ENCODE measurements around the gene LTO1. TPM values are rescaled to one million over a fixed set of nuclear protein-coding genes. Genes with fewer than 3 reads are reported as not detected.

LTO1 gene
- total RNA-seq, 1 experiment from 2014 or later = 27.5 TPM

DNA sequence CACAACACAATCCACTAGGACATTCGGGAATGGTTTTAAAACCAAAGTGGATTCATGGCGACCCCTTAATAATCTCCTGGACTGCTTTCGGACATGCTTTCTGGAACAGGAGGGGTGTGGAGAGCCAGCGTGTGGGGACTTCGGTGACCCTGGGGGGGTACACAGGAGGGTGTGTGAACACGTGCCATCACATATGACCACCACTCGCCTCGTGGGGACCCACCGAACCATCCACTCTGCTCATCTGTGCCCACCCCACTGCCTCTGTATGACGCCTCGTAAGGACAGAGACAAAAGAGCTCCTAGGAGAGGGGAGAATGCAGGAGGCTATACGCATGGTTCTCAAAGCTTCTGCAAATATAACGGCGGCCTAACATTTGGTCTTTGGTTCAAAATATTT is 8.9 kb downstream of the LTO1 start:
- CTCF ChIA-PET = interaction anchor here (0.6 kb wide), 1 partner anchor 18 kb away, joined by 3 read pairs; no protein-coding TSS in a partner anchor
- Mint-ChIP-seq H3K27me3 (ENCODE audit: low read depth) (no peaks in the 10 kb centered on the region), H3K4me3 (no peak overlapping the region), H3K36me3 (peaks cover 21% of the 10 kb centered on the region), H3K4me1 (peaks cover 8% of the 10 kb centered on the region), H3K9me3 (no peaks in the 10 kb centered on the region), H3K27ac (no peak overlapping the region)
- ATAC-seq (no peak), DNase-seq (ENCODE audit: low spot score) (no peak)
- POLR2A ChIA-PET = no interaction called here
- no peak for TF ChIP-seq CTCF (IDR thresholded peaks at IDR 0.05)
- TF ChIP-seq E2F5 (CRISPR knock-in tag; IDR thresholded peaks at IDR 0.05) = no peak
- TF ChIP-seq ZBTB21 (CRISPR knock-in tag; IDR thresholded peaks at IDR 0.05; ENCODE audit: borderline replicate concordance) = no peak
- no peak for TF ChIP-seq E2F4 (CRISPR knock-in tag; IDR thresholded peaks at IDR 0.05; ENCODE audit: borderline replicate concordance, low read depth)
- TF ChIP-seq ZNF416 (CRISPR knock-in tag; IDR thresholded peaks at IDR 0.05) = no peak

- DNase-seq (ENCODE audit: low spot score) = no peak
- H3K27me3 Mint-ChIP-seq (ENCODE audit: low read depth) = no peaks in the 10 kb centered on the region
- POLR2A ChIA-PET = no interaction called here
- ATAC-seq = no peak
- no peak overlapping the region for H3K27ac Mint-ChIP-seq
- CTCF ChIA-PET = interaction anchor here (0.8 kb wide), 1 partner anchor 176 kb away, joined by 4 read pairs; no protein-coding TSS in a partner anchor
- TF ChIP-seq, protein P1, sequence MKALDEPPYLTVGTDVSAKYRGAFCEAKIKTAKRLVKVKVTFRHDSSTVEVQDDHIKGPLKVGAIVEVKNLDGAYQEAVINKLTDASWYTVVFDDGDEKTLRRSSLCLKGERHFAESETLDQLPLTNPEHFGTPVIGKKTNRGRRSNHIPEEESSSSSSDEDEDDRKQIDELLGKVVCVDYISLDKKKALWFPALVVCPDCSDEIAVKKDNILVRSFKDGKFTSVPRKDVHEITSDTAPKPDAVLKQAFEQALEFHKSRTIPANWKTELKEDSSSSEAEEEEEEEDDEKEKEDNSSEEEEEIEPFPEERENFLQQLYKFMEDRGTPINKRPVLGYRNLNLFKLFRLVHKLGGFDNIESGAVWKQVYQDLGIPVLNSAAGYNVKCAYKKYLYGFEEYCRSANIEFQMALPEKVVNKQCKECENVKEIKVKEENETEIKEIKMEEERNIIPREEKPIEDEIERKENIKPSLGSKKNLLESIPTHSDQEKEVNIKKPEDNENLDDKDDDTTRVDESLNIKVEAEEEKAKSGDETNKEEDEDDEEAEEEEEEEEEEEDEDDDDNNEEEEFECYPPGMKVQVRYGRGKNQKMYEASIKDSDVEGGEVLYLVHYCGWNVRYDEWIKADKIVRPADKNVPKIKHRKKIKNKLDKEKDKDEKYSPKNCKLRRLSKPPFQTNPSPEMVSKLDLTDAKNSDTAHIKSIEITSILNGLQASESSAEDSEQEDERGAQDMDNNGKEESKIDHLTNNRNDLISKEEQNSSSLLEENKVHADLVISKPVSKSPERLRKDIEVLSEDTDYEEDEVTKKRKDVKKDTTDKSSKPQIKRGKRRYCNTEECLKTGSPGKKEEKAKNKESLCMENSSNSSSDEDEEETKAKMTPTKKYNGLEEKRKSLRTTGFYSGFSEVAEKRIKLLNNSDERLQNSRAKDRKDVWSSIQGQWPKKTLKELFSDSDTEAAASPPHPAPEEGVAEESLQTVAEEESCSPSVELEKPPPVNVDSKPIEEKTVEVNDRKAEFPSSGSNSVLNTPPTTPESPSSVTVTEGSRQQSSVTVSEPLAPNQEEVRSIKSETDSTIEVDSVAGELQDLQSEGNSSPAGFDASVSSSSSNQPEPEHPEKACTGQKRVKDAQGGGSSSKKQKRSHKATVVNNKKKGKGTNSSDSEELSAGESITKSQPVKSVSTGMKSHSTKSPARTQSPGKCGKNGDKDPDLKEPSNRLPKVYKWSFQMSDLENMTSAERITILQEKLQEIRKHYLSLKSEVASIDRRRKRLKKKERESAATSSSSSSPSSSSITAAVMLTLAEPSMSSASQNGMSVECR (CRISPR knock-in tag; IDR thresholded peaks at IDR 0.05; ENCODE audit: borderline replicate concordance) = no peak
- TF ChIP-seq, protein P2, sequence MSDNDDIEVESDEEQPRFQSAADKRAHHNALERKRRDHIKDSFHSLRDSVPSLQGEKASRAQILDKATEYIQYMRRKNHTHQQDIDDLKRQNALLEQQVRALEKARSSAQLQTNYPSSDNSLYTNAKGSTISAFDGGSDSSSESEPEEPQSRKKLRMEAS (CRISPR knock-in tag; IDR thresholded peaks at IDR 0.05) = no peak
- TF ChIP-seq, protein P3, sequence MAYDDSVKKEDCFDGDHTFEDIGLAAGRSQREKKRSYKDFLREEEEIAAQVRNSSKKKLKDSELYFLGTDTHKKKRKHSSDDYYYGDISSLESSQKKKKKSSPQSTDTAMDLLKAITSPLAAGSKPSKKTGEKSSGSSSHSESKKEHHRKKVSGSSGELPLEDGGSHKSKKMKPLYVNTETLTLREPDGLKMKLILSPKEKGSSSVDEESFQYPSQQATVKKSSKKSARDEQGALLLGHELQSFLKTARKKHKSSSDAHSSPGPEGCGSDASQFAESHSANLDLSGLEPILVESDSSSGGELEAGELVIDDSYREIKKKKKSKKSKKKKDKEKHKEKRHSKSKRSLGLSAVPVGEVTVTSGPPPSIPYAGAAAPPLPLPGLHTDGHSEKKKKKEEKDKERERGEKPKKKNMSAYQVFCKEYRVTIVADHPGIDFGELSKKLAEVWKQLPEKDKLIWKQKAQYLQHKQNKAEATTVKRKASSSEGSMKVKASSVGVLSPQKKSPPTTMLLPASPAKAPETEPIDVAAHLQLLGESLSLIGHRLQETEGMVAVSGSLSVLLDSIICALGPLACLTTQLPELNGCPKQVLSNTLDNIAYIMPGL (CRISPR knock-in tag; IDR thresholded peaks at IDR 0.05) = no peak
- TF ChIP-seq ATF6 (CRISPR knock-in tag; IDR thresholded peaks at IDR 0.05) = no peak
- TF ChIP-seq, protein P4, sequence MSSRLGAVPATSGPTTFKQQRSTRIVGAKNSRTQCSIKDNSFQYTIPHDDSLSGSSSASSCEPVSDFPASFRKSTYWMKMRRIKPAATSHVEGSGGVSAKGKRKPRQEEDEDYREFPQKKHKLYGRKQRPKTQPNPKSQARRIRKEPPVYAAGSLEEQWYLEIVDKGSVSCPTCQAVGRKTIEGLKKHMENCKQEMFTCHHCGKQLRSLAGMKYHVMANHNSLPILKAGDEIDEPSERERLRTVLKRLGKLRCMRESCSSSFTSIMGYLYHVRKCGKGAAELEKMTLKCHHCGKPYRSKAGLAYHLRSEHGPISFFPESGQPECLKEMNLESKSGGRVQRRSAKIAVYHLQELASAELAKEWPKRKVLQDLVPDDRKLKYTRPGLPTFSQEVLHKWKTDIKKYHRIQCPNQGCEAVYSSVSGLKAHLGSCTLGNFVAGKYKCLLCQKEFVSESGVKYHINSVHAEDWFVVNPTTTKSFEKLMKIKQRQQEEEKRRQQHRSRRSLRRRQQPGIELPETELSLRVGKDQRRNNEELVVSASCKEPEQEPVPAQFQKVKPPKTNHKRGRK (CRISPR knock-in tag; IDR thresholded peaks at IDR 0.05; ENCODE audit: borderline replicate concordance) = no peak
- TF ChIP-seq SP1 (CRISPR knock-in tag; conservative IDR thresholded peaks at IDR 0.05) = no peak
- no peaks in the 10 kb centered on the region for H3K9me3 Mint-ChIP-seq
- H3K4me1 Mint-ChIP-seq = peaks cover 8% of the 10 kb centered on the region
- no peak overlapping the region for H3K4me3 Mint-ChIP-seq
- H3K36me3 Mint-ChIP-seq = peaks cover 21% of the 10 kb centered on the region
Observed at GRCh38 chr11:69665669-69666068, 9.5 kb downstream of the LTO1 start.
